CD4-positive, alpha-beta T cell treated with Interleukin-17A for 4 hours (primary cell): Measurements from ENCODE around the gene ZNF584.
"Not testable (repeated sequence)": the region's sequence is repeated elsewhere in the genome, so short reads cannot be mapped to it uniquely, and the experiment has no call there.

Experiments used
- DNase-seq: peaks from one replicate; pipeline ENCODE4 v3.0.0-alpha.2; 2020; ENCODE audit warnings: mixed read lengths

The ZNF584 gene

GRCh38 chr19:58408152-58409009, at the start of gene ZNF584:
Gene ZNF584, plus strand, starts transcription at chr19:58408649. Its CDS starts 499 bp downstream, at chr19:58409148.
- DNase-seq = peak; percentile 95

GRCh38 chr19:58361900-58362271, 46.6 kb upstream of the ZNF584 start:
- DNase-seq = no peak

DNA sequence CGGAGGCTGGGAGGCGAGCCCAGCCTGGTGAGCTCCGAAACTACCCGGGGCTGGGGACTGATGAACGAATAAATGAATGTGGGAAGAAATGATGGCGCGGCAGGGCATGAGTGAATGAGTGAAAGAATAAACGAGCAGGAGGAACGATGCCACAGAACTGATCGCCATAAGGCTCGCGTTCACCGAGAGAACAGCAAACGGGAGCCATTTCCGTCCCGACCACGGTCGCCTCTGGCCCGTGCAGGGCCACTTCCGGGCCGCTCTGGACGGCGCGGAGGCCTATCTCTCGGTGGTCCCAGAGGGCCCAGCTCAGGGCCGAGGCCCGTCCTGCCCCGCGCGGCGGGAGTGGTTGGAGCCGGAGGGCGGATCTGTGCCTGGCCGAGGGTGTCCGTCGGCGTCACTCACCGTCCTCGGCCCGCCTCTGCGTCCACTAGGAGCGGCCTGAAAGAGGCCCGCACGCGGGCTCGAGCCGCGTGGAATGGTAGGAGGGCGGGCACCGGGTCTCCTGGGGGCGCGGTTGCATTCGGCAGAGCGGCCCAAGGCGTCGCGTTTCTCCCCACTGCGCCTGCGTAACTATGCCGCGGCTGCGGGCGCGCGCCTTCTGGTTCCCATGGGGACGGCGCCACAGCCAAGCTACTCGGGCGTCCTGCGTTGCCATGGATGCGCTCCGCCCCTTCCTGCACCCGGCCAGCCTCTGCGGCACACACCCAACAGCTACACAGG, 46.0 kb upstream of the ZNF584 start, which contains the start of gene ZNF497:
TSS of gene ZNF497 (minus strand) at position 480 of the 723 bp plus-strand sequence. CDS start 5,116 bp downstream, outside the sequence.
- peak; percentile 99 for DNase-seq

DNA sequence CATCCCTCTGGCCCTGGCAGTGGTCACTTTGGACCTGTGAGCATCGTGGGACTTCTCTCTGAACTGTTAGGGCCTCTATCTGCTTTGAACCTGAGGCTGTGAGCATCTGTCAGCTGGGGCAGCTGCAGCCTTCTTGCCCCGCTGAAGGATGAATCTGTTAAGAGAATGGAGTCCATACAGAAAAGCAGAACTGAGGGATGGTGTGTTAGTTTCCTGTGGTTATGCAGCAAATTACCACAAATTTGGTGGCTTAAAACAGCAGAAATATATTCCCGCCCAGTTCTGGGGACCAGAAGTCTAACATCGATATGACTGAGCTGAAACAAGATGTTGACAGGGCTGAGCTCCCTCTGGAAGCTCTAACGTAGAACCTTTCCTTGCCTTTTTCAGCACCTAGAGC, 44.3 kb upstream of the ZNF584 start:
- DNase-seq = no peak

DNA sequence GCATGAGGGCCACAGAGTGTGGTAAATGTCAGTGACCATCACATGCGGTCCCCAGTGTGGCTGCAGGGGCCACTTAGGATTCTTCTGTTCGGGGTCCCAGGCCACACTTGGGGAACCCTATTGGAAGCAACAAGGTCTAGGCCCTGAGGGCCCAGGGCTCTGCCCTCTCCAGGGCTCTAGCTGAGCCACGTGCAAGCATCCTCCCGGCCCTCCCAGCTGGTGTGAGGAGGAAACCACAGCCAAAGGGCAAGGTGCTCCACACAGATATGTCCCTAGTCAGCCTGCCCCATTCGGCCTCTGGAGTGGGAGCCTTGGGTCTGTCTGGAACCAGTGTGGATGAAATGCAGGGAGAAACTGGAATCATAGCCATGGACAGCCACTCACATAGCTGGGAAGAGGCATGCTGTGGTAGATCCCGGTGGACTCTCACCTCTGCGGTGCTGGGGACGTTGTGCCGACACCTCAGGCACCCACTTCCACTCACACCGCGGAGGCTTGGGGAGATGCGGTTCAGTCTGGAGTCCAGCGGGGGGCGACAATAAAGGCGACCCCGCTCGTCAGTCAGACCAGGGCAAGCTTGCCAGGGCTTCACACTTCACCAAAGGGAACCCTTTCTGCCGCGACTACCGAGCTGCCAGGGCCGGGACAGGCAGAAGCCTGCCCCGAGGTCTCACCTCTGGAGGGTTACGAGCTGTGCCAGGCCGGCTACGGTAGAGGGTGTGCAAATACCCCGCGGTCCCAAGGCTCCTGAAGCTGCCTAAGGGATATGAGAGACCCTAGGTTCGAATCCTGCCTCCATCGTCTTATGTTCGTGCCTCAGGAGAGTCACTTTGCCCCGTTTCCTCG, 41.6 kb upstream of the ZNF584 start:
- DNase-seq = no peak

- no peak for DNase-seq
Measured at GRCh38 chr19:58367698-58368454, 40.6 kb upstream of the ZNF584 start.

GRCh38 chr19:58368561-58369360, 39.7 kb upstream of the ZNF584 start:
- no peak for DNase-seq

DNA sequence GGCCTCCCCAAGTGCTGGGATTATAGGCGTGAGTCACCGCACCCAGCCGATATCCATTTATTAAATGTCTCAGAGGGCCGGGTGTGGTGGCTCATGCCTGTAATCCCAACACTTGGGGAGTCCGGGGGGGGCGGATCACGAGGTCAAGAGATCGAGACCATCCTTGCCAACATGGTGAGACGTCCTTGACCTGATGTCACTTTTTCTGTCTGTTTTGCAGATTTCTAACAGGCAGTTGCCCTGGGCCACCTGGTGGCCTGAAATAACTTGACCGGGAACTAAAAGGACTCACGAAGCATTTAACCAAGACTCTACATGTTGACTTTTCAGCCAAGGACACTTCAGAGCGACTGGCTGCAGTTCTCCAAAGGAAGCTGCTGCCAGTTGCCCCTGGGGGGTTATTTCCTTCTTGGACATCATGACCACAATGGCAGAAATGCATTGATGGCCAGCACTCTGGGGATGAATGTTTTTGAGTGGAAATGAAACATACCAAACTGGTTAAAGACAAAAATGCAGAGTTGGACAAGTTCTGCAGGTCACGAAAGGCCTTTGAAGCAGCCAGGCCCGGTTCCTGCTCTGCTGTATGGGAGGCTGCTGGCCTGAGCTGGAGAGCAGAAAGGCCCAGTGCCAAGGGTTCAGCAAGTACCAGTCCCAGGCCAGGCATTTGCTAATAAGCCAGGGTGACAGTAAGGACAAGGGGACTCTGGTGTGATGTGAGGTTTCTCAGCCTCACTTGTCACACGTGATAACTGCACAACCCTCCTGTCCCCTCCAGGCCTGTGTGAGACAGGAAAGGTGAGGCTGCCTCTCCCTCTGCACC, 35.9 kb upstream of the ZNF584 start:
- no peak for DNase-seq

DNA sequence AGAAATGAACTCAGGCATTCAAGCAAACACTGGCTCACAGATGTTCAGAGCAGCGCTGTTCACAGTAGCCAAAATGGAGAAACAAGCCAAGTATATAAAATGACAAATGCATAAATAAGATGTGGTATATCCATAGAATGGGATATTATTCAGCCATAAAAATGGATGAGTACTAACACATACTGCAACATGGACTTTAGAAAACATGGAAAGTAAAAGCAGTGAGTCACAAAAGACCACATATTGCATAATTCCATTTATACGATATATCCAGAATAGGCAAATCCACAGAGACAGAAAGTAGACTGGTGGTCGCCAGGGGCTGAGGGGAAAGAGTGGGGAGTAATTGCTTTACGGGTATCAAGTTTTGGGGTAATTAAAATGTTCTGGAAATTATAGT, 34.2 kb upstream of the ZNF584 start:
- DNase-seq = no peak

GRCh38 chr19:58376724-58377123, 31.7 kb upstream of the ZNF584 start:
- DNase-seq = not testable (repeated sequence)

- DNase-seq = no peak
Measured at GRCh38 chr19:58379246-58379645, 29.2 kb upstream of the ZNF584 start.

- peak; percentile 17 for DNase-seq
Measured at GRCh38 chr19:58380037-58380661, 28.3 kb upstream of the ZNF584 start.

- peak; percentile 97 for DNase-seq
Measured at GRCh38 chr19:58380662-58381459, 27.6 kb upstream of the ZNF584 start, which contains the start of gene ZNF837. Gene ZNF837, minus strand, starts transcription at chr19:58381030. Its CDS starts 11,698 bp downstream, at chr19:58369332.

GRCh38 chr19:58381460-58382212, 26.8 kb upstream of the ZNF584 start:
- DNase-seq = no peak

- DNase-seq = no peak
Measured at GRCh38 chr19:58382997-58383603, 25.3 kb upstream of the ZNF584 start.

DNA sequence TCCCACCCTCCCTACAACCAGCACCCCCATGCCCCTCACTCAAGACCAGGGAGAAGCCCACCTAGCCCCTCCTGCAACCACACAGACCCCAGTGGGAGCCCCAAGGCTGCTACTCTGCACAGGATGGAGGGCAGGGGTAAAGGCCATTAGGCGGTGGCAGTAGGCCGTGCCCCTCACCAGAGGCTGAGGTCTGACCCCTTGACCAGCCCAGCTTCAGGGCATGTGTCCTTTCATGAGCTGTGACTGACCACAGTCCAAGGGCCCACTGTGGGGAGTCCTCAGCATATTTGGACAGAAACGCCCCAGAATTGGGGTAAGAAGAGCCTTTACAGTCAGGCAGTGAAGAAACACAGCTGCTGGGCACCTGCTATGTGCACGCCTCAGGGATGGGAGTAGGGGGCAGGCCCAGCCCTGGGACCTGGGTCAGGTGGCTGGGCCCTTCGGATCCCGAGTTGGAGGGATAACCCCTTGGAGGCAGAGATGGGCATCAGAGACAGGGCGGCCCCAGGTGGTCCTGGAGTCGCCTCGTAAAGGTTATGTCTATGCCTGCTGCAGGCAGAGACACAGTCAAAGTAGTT, 23.0 kb upstream of the ZNF584 start:
- no peak for DNase-seq

GRCh38 chr19:58385891-58386575, 22.4 kb upstream of the ZNF584 start:
- DNase-seq = peak; percentile 25
